IMR-90 (cell line): ENCODE results near the gene CROCC2. TPM values are rescaled to one million over a fixed set of nuclear protein-coding genes. Genes with fewer than 3 reads are reported as not detected.

Experiments used
- ATAC-seq: fragments of 200-7000 bp; cut with Tn5 transposase; 2 replicates; pipeline ENCODE4 v1.9.1; 2020; ENCODE audit warnings: low read depth, mild to moderate bottlenecking, moderate library complexity
- BruUV-seq: library from RNA; stranded (reverse); fragments of 400-500 nt; replicated peaks from 2 replicates; lab custom pipeline; 2021; lab: Mats Ljungman, UMichigan
- CTCF ChIA-PET: fragments of 300-600 bp; formaldehyde crosslinking; extraction: SDS; loops from one replicate; lab custom pipeline; 2021; ENCODE audit warnings: antibody characterized with exemption; lab: Yijun Ruan, JAX
- POLR2A ChIA-PET: fragments of 300-600 bp; sonication (Branson Sonifier 250); formaldehyde crosslinking; loops from one replicate; lab custom pipeline; 2022; ENCODE audit warnings: antibody characterized with exemption; ENCODE audit not compliant: unreplicated experiment; lab: Charles Lee
- DNase-seq: peaks from one replicate; pipeline ENCODE4 v3.0.0; 2013
- H2AFZ ChIP-seq: replicated peaks from 2 replicates; pipeline ENCODE3; 2013; ENCODE audit warnings: low read length, mild to moderate bottlenecking; ENCODE audit not compliant: poor library complexity
- H2AK5ac ChIP-seq: 2 replicates; pipeline ENCODE4 v1.6.1; 2013; ENCODE audit warnings: low read depth, low read length, inconsistent platforms
- H2AK9ac ChIP-seq: replicated peaks from 2 replicates; pipeline ENCODE3; 2013; ENCODE audit warnings: mild to moderate bottlenecking, low read depth, low read length, moderate library complexity; ENCODE audit not compliant: poor library complexity
- H2BK120ac ChIP-seq: 2 replicates; pipeline ENCODE4 v1.6.1; 2013; ENCODE audit warnings: low read depth, low read length, inconsistent platforms
- H2BK15ac ChIP-seq: 3 replicates; pipeline ENCODE4 v1.6.1; 2013; ENCODE audit warnings: low read depth, low read length, inconsistent platforms
- H2BK20ac ChIP-seq: 2 replicates; pipeline ENCODE4 v1.6.1; 2013; ENCODE audit warnings: low read depth, mild to moderate bottlenecking, inconsistent platforms, low read length, moderate library complexity
- H2BK5ac ChIP-seq: 2 replicates; pipeline ENCODE4 v1.6.1; 2013; ENCODE audit warnings: mild to moderate bottlenecking, low read depth, low read length, inconsistent platforms; ENCODE audit not compliant: poor library complexity, severe bottlenecking
- H3K14ac ChIP-seq: replicated peaks from 2 replicates; pipeline ENCODE4 v1.6.1; 2013; ENCODE audit warnings: low read depth, low read length, inconsistent platforms
- H3K18ac ChIP-seq: 2 replicates; pipeline ENCODE4 v1.6.1; 2013; ENCODE audit warnings: low read depth, low read length, control low read depth
- H3K23ac ChIP-seq: 2 replicates; pipeline ENCODE4 v1.6.1; 2013; ENCODE audit warnings: low read depth, low read length, inconsistent platforms
- H3K27ac ChIP-seq: 2 replicates; pipeline ENCODE4 v1.5.1; 2013; ENCODE audit warnings: mild to moderate bottlenecking, control low read depth, low read length; ENCODE audit not compliant: insufficient read depth
- H3K27me3 ChIP-seq: 2 replicates; pipeline ENCODE4 v1.6.1; 2013; ENCODE audit warnings: low read length; ENCODE audit not compliant: control insufficient read depth, insufficient read depth
- H3K36me3 ChIP-seq: 2 replicates; pipeline ENCODE4 v1.6.1; 2013; ENCODE audit warnings: low read length, mixed read lengths; ENCODE audit not compliant: control insufficient read depth, insufficient read depth
- H3K4ac ChIP-seq: 2 replicates; pipeline ENCODE4 v1.6.1; 2013; ENCODE audit warnings: low read depth, low read length, inconsistent platforms
- H3K4me1 ChIP-seq: 2 replicates; pipeline ENCODE4 v1.6.1; 2013; ENCODE audit warnings: low read length, mixed read lengths; ENCODE audit not compliant: control insufficient read depth, insufficient read depth
- H3K4me2 ChIP-seq: 2 replicates; pipeline ENCODE4 v1.6.1; 2013; ENCODE audit warnings: low read depth, mild to moderate bottlenecking, control low read depth, low read length, moderate library complexity
- H3K4me3 ChIP-seq: 2 replicates; pipeline ENCODE4 v1.5.1; 2013; ENCODE audit warnings: low read depth, mild to moderate bottlenecking, control low read depth, low read length, moderate library complexity; ENCODE audit not compliant: insufficient read depth
- H3K56ac ChIP-seq: 2 replicates; pipeline ENCODE4 v1.6.1; 2013; ENCODE audit warnings: low read length, inconsistent platforms; ENCODE audit not compliant: insufficient read depth; ENCODE audit errors: extremely low read depth
- H3K79me1 ChIP-seq, 2 experiments: 2 replicates each; pipeline ENCODE4 v1.6.1; 2013; ENCODE audit warnings: low read length in 2 of 2, inconsistent platforms in 1 of 2, low read depth in 1 of 2
- H3K9ac ChIP-seq: 2 replicates; pipeline ENCODE4 v1.6.1; 2013; ENCODE audit warnings: low read depth, low read length, control low read depth
- H3K9me1 ChIP-seq: 2 replicates; pipeline ENCODE4 v1.6.1; 2013; ENCODE audit warnings: low read length, inconsistent platforms; ENCODE audit not compliant: insufficient read depth
- H3K9me3 ChIP-seq: 2 replicates; pipeline ENCODE4 v1.6.1; 2013; ENCODE audit warnings: low read length; ENCODE audit not compliant: control insufficient read depth, insufficient read depth
- H4K20me1 ChIP-seq: 2 replicates; pipeline ENCODE4 v1.6.1; 2013; ENCODE audit warnings: low read length, inconsistent platforms; ENCODE audit not compliant: insufficient read depth
- H4K5ac ChIP-seq: 2 replicates; pipeline ENCODE4 v1.6.1; 2013; ENCODE audit warnings: mild to moderate bottlenecking, low read depth, low read length, control low read depth
- H4K8ac ChIP-seq, 2 experiments: 2 replicates each; pipeline ENCODE4 v1.6.1; 2013; ENCODE audit warnings: low read depth in 2 of 2, low read length in 2 of 2, control low read depth in 1 of 2, inconsistent platforms in 1 of 2
- H4K91ac ChIP-seq: 2 replicates; pipeline ENCODE4 v1.6.1; 2013; ENCODE audit warnings: low read depth, low read length, inconsistent platforms; ENCODE audit not compliant: insufficient read depth
- MAFK ChIP-seq: IDR thresholded peaks from 2 replicates; pipeline ENCODE4 v1.6.1; 2012; ENCODE audit warnings: low read depth, low read length, improper control_type of control experiment
- MXI1 ChIP-seq: IDR thresholded peaks from 2 replicates; pipeline ENCODE4 v1.6.1; 2012; ENCODE audit warnings: low read depth, mild to moderate bottlenecking, low read length, moderate library complexity, borderline replicate concordance
- RFX5 ChIP-seq: IDR thresholded peaks from 2 replicates; pipeline ENCODE4 v1.8.0; 2012; ENCODE audit warnings: low read depth, mild to moderate bottlenecking, low read length, moderate library complexity
- SMC3 ChIP-seq: fragments of 150-350 bp; IDR thresholded peaks from 2 replicates; pipeline ENCODE4 v1.6.1; 2016; ENCODE audit warnings: low read depth, mild to moderate bottlenecking, antibody characterized with exemption, low read length, moderate library complexity
- WGBS, 2 experiments: methylation state at CpG; one replicate each; pipeline versions ENCODE4 v1.1.5 to v1.1.7; 2013; ENCODE audit warnings: missing lambda C conversion rate in 2 of 2; ENCODE audit not compliant: insufficient read length in 1 of 2; ENCODE audit errors: extremely low coverage in 2 of 2; 5-methylcytosine and 5-hydroxymethylcytosine counted together
- dilution Hi-C: fragments of 300-500 bp; cut with HindIII; formaldehyde crosslinking; loops from one replicate; pipeline ENCODE4 v1.14.3; 2018; ENCODE audit warnings: low sequenced_read_pairs; ENCODE audit not compliant: unreplicated experiment
- in situ Hi-C: fragments of 300-500 bp; cut with MboI; formaldehyde crosslinking; loops from 3 replicates; pipeline ENCODE4 v1.14.3; 2019; ENCODE audit warnings: low sequenced_read_pairs, inconsistent platforms, mixed read lengths
- intact Hi-C: fragments of 100-400 bp; cut with micrococcal nuclease; formaldehyde crosslinking; loops from 2 replicates; pipeline ENCODE4 v1.10.0; 2022
- polyA plus RNA-seq, 3 experiments: library from polyadenylated mRNA; depleted of rRNA; stranded (reverse); fragments of >200 nt; gene quantifications; 2 replicates each; pipeline ENCODE4 v1.2.3, GENCODE V29; 2012; ENCODE audit warnings: low replicate concordance in 1 of 3
- total RNA-seq: library from RNA; depleted of rRNA; stranded (reverse); fragments of >200 nt; gene quantifications from 2 replicates; pipeline ENCODE4 v1.2.3, GENCODE V29; 2012
- TF ChIP-seq, protein P1 (sequence below): fragments of 150-350 bp; IDR thresholded peaks from 2 replicates; pipeline ENCODE4 v1.6.1; 2016; ENCODE audit warnings: low read depth, mild to moderate bottlenecking, low read length, moderate library complexity, borderline replicate concordance

The CROCC2 gene
- total and polyA plus RNA-seq, 2 of the 4 experiments (the other 2 are of a cell fraction), result not detected

DNA sequence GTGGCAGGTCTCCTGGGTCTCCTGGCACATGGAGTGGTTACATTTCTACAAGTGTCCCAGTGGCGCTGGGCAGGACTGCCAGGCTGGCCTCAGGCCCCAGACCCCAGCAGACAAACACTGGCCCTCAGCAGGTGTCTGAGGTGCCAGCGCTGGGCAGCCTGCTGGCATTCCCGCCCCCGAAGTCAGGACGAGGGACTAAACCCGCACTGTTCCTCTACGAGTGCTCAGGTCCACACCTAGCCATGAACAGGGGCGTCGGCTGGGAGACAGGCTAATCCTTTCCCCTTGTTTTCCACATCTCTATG, 105.1 kb downstream of the CROCC2 start:
- H3K36me3 ChIP-seq, result peaks cover 5% of the 10 kb centered on the region; the same call in 1 of the 2 replicates
- no peak overlapping the region for H2BK15ac ChIP-seq
- H3K56ac ChIP-seq, result no peak overlapping the region
- no peak overlapping the region for H4K5ac ChIP-seq
- no peak overlapping the region for H2AFZ ChIP-seq
- H3K4me2 ChIP-seq, result no peak overlapping the region
- H3K27me3 ChIP-seq, result no peaks in the 10 kb centered on the region
- 80% methylated on average over 1 of the region's 9 CpGs; no CpG with 5 or more reads in 1 of the 2 experiments for WGBS, 2 experiments
- H3K79me1 ChIP-seq, result peaks cover 0 to 5% of the 10 kb centered on the region in 2 experiments; a peak in 1 of 4 replicates
- no peak for ATAC-seq
- H2BK20ac ChIP-seq, result no peak overlapping the region
- no peak overlapping the region for H2BK120ac ChIP-seq
- H3K4me3 ChIP-seq, result no peak overlapping the region
- CTCF ChIA-PET, result no interaction called here
- TF ChIP-seq SMC3 (no peak), RFX5 (no peak), MXI1 (no peak), MAFK (no peak)
- TF ChIP-seq, protein P1, sequence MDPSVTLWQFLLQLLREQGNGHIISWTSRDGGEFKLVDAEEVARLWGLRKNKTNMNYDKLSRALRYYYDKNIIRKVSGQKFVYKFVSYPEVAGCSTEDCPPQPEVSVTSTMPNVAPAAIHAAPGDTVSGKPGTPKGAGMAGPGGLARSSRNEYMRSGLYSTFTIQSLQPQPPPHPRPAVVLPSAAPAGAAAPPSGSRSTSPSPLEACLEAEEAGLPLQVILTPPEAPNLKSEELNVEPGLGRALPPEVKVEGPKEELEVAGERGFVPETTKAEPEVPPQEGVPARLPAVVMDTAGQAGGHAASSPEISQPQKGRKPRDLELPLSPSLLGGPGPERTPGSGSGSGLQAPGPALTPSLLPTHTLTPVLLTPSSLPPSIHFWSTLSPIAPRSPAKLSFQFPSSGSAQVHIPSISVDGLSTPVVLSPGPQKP, result no peak
- no peak for DNase-seq
- H3K4me1 ChIP-seq, result peaks cover 13% of the 10 kb centered on the region; the same call in 1 of the 2 replicates
- in situ Hi-C loops (no loop called here), intact Hi-C loops (no loop called here), dilution Hi-C loops (no loop called here)
- H3K9me3 ChIP-seq, result no peaks in the 10 kb centered on the region
- no peak overlapping the region for H3K18ac ChIP-seq
- no peak overlapping the region for H3K23ac ChIP-seq
- no peak overlapping the region for H2AK9ac ChIP-seq
- BruUV-seq, result no TSS peak
- no peak overlapping the region for H2AK5ac ChIP-seq
- no peak overlapping the region for H2BK5ac ChIP-seq
- no peak overlapping the region for H4K91ac ChIP-seq
- peaks cover 8% of the 10 kb centered on the region; the same call in 1 of the 2 replicates for H3K9me1 ChIP-seq
- no peak overlapping the region for H4K8ac ChIP-seq
- H3K14ac ChIP-seq, result no peak overlapping the region
- POLR2A ChIA-PET, result no interaction called here
- no peaks in the 10 kb centered on the region for H4K20me1 ChIP-seq
- H3K4ac ChIP-seq, result no peak overlapping the region
- no peak overlapping the region for H3K27ac ChIP-seq
- H3K9ac ChIP-seq, result no peak overlapping the region
